H1 (cell line): ENCODE results near the gene RRP9. TPM values are rescaled to one million over a fixed set of nuclear protein-coding genes. Genes with fewer than 3 reads are reported as not detected.
A peak's percentile ranks its signal among the peaks of the same experiment; 100 is the strongest.

Source experiments
- CTCF ChIA-PET: fragments of 300-600 bp; sonication (Branson Sonifier 250); formaldehyde crosslinking; loops from one replicate; lab custom pipeline; 2021; ENCODE audit not compliant: partially characterized antibody; lab: Charles Lee
- POLR2A ChIA-PET: fragments of 300-600 bp; sonication (Branson Sonifier 250); formaldehyde crosslinking; loops from one replicate; lab custom pipeline; 2021; ENCODE audit warnings: inconsistent platforms; ENCODE audit not compliant: partially characterized antibody; lab: Charles Lee
- DNase-seq, 2 experiments: peaks; one replicate each; pipeline versions ENCODE4 v3.0.0 to v3.0.0-alpha.2; 2010 to 2022; ENCODE audit warnings: low spot score in 2 of 2, low read depth in 1 of 2, mixed read lengths in 1 of 2
- FAIRE-seq: peaks from 2 replicates; lab custom pipeline; 2011; peaks lifted over from hg19 to GRCh38; lab: Jason Lieb, UNC
- H2AFZ ChIP-seq: 2 replicates; pipeline ENCODE4 v1.8.1; 2012; ENCODE audit warnings: low read length, inconsistent platforms
- H2AK5ac ChIP-seq: 2 replicates; pipeline ENCODE4 v1.6.1; 2013; ENCODE audit warnings: low read depth, low read length
- H2BK120ac ChIP-seq: replicated peaks from 2 replicates; pipeline ENCODE3; 2013; ENCODE audit warnings: low read depth, low read length, inconsistent platforms
- H2BK12ac ChIP-seq: 2 replicates; pipeline ENCODE4 v1.6.1; 2013; ENCODE audit warnings: low read depth, low read length
- H2BK15ac ChIP-seq: 2 replicates; pipeline ENCODE4 v1.6.1; 2013; ENCODE audit warnings: low read length
- H2BK20ac ChIP-seq: 2 replicates; pipeline ENCODE4 v1.6.1; 2013; ENCODE audit warnings: low read length
- H2BK5ac ChIP-seq: 2 replicates; pipeline ENCODE4 v1.6.1; 2013; ENCODE audit warnings: low read depth, low read length
- H3K14ac ChIP-seq: 2 replicates; pipeline ENCODE4 v1.6.1; 2013; ENCODE audit warnings: inconsistent platforms; ENCODE audit not compliant: insufficient read length
- H3K18ac ChIP-seq: 2 replicates; pipeline ENCODE4 v1.6.1; 2013; ENCODE audit warnings: low read length; ENCODE audit errors: extremely low read depth
- H3K23ac ChIP-seq: 2 replicates; pipeline ENCODE4 v1.6.1; 2013; ENCODE audit warnings: inconsistent platforms; ENCODE audit not compliant: insufficient read length
- H3K23me2 ChIP-seq: 2 replicates; pipeline ENCODE4 v1.6.1; 2013; ENCODE audit warnings: low read depth, low read length
- H3K27ac ChIP-seq: 2 replicates; pipeline ENCODE4 v1.6.1; 2011; ENCODE audit warnings: low read depth, low read length, inconsistent platforms
- H3K27me3 ChIP-seq, 4 experiments: replicated peaks in 1 of 4; 1 replicate in 1 of 4; 2 replicates in 3 of 4; pipeline versions ENCODE4 v1.6.1 to v1.8.1; 2011 to 2013; ENCODE audit warnings: low read length in 3 of 4, mild to moderate bottlenecking in 3 of 4, inconsistent platforms in 2 of 4, mixed read lengths in 2 of 4, moderate library complexity in 1 of 4; ENCODE audit not compliant: control insufficient read depth in 3 of 4, insufficient read depth in 3 of 4; ENCODE audit errors: extremely low read depth in 1 of 4
- H3K36me3 ChIP-seq, 4 experiments: 2 replicates each; pipeline versions ENCODE4 v1.6.1 to v1.8.1; 2011 to 2013; ENCODE audit warnings: mild to moderate bottlenecking in 4 of 4, low read length in 3 of 4, moderate library complexity in 2 of 4, control low read depth in 1 of 4, inconsistent platforms in 1 of 4; ENCODE audit not compliant: insufficient read depth in 4 of 4, control insufficient read depth in 2 of 4
- H3K4ac ChIP-seq: replicated peaks from 2 replicates; pipeline ENCODE3; 2013; ENCODE audit warnings: low read length, low read depth, mixed read lengths, inconsistent platforms; ENCODE audit not compliant: insufficient read length
- H3K4me1 ChIP-seq, 4 experiments: replicated peaks in 1 of 4; 1 replicate in 1 of 4; 2 replicates in 3 of 4; pipeline versions ENCODE4 v1.6.1 to v1.8.1; 2011 to 2013; ENCODE audit warnings: low read length in 3 of 4, inconsistent platforms in 2 of 4, mixed read lengths in 1 of 4; ENCODE audit not compliant: insufficient read depth in 4 of 4, control insufficient read depth in 3 of 4
- H3K4me2 ChIP-seq, 2 experiments: 2 replicates each; pipeline versions ENCODE4 v1.6.1 to v1.8.1; 2011 to 2013; ENCODE audit warnings: low read depth in 2 of 2, low read length in 2 of 2, control low read depth in 1 of 2, inconsistent platforms in 1 of 2, mild to moderate bottlenecking in 1 of 2; ENCODE audit not compliant: insufficient read depth in 1 of 2
- H3K4me3 ChIP-seq, 4 experiments: fragments of 200-600, 300-600 bp in 1 of 4; sonication (generic), shearing (Covaris generic), sonication (Bioruptor Twin) in 1 of 4; 2 replicates each; pipeline versions ENCODE4 v1.5.1 to v1.8.1; 2011 to 2016; ENCODE audit warnings: low read length in 4 of 4, low read depth in 3 of 4, control low read depth in 2 of 4, inconsistent platforms in 2 of 4, mild to moderate bottlenecking in 2 of 4, mixed read lengths in 1 of 4, moderate library complexity in 1 of 4; ENCODE audit not compliant: insufficient read depth in 2 of 4; ENCODE audit errors: extremely low read depth in 1 of 4
- H3K56ac ChIP-seq: replicated peaks from 2 replicates; pipeline ENCODE3; 2013; ENCODE audit warnings: low read depth, mild to moderate bottlenecking, mixed read lengths, low read length, inconsistent platforms; ENCODE audit not compliant: insufficient read length
- H3K79me1 ChIP-seq: 2 replicates; pipeline ENCODE4 v1.6.1; 2013; ENCODE audit warnings: low read depth, low read length, control low read depth
- H3K79me2 ChIP-seq, 2 experiments: 2 replicates each; pipeline versions ENCODE4 v1.6.1 to v1.8.1; 2012 to 2013; ENCODE audit warnings: low read length in 2 of 2, mild to moderate bottlenecking in 2 of 2, inconsistent platforms in 1 of 2; ENCODE audit not compliant: insufficient read depth in 2 of 2, control insufficient read depth in 1 of 2
- H3K9ac ChIP-seq, 4 experiments: replicated peaks in 1 of 4; 1 replicate in 1 of 4; 2 replicates in 3 of 4; pipeline versions ENCODE4 v1.6.1 to v1.8.1; 2011 to 2013; ENCODE audit warnings: low read depth in 3 of 4, low read length in 3 of 4, control low read depth in 2 of 4, mild to moderate bottlenecking in 2 of 4, moderate library complexity in 2 of 4, inconsistent platforms in 1 of 4; ENCODE audit errors: extremely low read depth in 1 of 4
- H3K9me3 ChIP-seq, 2 experiments: 2 replicates each; pipeline versions ENCODE4 v1.6.1 to v1.8.1; 2012 to 2013; ENCODE audit warnings: mild to moderate bottlenecking in 2 of 2, moderate library complexity in 2 of 2, control low read depth in 1 of 2, inconsistent platforms in 1 of 2, low read depth in 1 of 2, low read length in 1 of 2, mixed read lengths in 1 of 2; ENCODE audit not compliant: insufficient read depth in 2 of 2
- H4K20me1 ChIP-seq, 2 experiments: replicated peaks in 1 of 2; 2 replicates each; pipeline versions ENCODE3 to v1.8.1; 2011 to 2013; ENCODE audit warnings: inconsistent platforms in 2 of 2, low read length in 2 of 2, mild to moderate bottlenecking in 1 of 2; ENCODE audit not compliant: insufficient read depth in 2 of 2, control insufficient read depth in 1 of 2
- H4K5ac ChIP-seq: 2 replicates; pipeline ENCODE4 v1.6.1; 2013; ENCODE audit warnings: low read length, low read depth, mixed read lengths, inconsistent platforms; ENCODE audit not compliant: insufficient read length
- H4K8ac ChIP-seq: 2 replicates; pipeline ENCODE4 v1.8.0; 2013; ENCODE audit warnings: mild to moderate bottlenecking, moderate library complexity, low read length, inconsistent platforms; ENCODE audit not compliant: insufficient read depth; ENCODE audit errors: extremely low read depth
- H4K91ac ChIP-seq: replicated peaks from 2 replicates; pipeline ENCODE3; 2013; ENCODE audit warnings: low read length, mixed read lengths, inconsistent platforms; ENCODE audit not compliant: insufficient read length
- E2F6 ChIP-seq: IDR thresholded peaks from 2 replicates; pipeline ENCODE4 v1.6.1; 2012; ENCODE audit warnings: inconsistent platforms
- KDM1A ChIP-seq: fragments of 200-600, 300-600 bp; sonication (generic); IDR thresholded peaks from 2 replicates; pipeline ENCODE4 v1.7.1; 2016; ENCODE audit warnings: mild to moderate bottlenecking, low read length, borderline replicate concordance
- MAFK ChIP-seq: IDR thresholded peaks from 2 replicates; pipeline ENCODE4 v1.6.1; 2012; ENCODE audit warnings: low read depth, mild to moderate bottlenecking, improper control_type of control experiment, low read length
- RAD21 ChIP-seq, 2 experiments: IDR thresholded peaks in 1 of 2; conservative IDR thresholded peaks in 1 of 2; 2 replicates each; pipeline ENCODE4 v1.6.1; 2011; ENCODE audit warnings: low read depth in 2 of 2, low read length in 2 of 2, improper control_type of control experiment in 1 of 2, inconsistent platforms in 1 of 2, mild to moderate bottlenecking in 1 of 2, moderate library complexity in 1 of 2
- WGBS, 2 experiments: shearing (Covaris generic) in 1 of 2; methylation state at CpG; one replicate each; pipeline versions ENCODE4 v1.1.6 to v1.1.7; 2013 to 2015; ENCODE audit warnings: low lambda C conversion rate in 2 of 2, mixed read lengths in 2 of 2, inconsistent platforms in 1 of 2, low coverage in 1 of 2, missing lambda C conversion rate in 1 of 2; ENCODE audit not compliant: insufficient replicate concordance in 2 of 2, insufficient coverage in 1 of 2, insufficient read length in 1 of 2; ENCODE audit errors: extremely low coverage in 1 of 2, missing lambda C conversion rate in 1 of 2; 5-methylcytosine and 5-hydroxymethylcytosine counted together
- polyA plus RNA-seq, 7 experiments: library from polyadenylated mRNA; depleted of rRNA in 3 of 7; stranded (reverse) in 5 of 7; unstranded in 2 of 7; fragments of >200 nt in 5 of 7; fragments of 200-250 nt in 2 of 7; gene quantifications; 1 replicate in 5 of 7; 2 replicates in 1 of 7; 4 replicates in 1 of 7; pipeline versions ENCODE4 v1.2.1 to v1.2.3, GENCODE V29; 2011 to 2013; ENCODE audit warnings: missing spikeins in 2 of 7, mixed read lengths in 2 of 7
- total RNA-seq: library from RNA; stranded (reverse); fragmentation: NEBNext Ultra II Directional; extraction: Animal tissue kit (Norgen Biotek cat#: 25700); gene quantifications from 2 replicates; pipeline ENCODE4 v1.2.1, GENCODE V29; 2021
- TF ChIP-seq, protein P1 (sequence below), 3 experiments: IDR thresholded peaks; 1 replicate in 2 of 3; 2 replicates in 1 of 3; pipeline versions ENCODE4 v1.5.1 to v1.6.1; 2011; ENCODE audit warnings: low read length in 3 of 3, mild to moderate bottlenecking in 3 of 3, inconsistent platforms in 2 of 3, low read depth in 1 of 3, moderate library complexity in 1 of 3; ENCODE audit not compliant: insufficient read depth in 1 of 3; ENCODE audit errors: control extremely low read depth in 1 of 3

The RRP9 gene
- total and polyA plus RNA-seq, 2 of the 8 experiments (the other 6 are each of a cell fraction or from before 2014, with no cell fraction given), result 55.6 to 68.9 TPM

DNA sequence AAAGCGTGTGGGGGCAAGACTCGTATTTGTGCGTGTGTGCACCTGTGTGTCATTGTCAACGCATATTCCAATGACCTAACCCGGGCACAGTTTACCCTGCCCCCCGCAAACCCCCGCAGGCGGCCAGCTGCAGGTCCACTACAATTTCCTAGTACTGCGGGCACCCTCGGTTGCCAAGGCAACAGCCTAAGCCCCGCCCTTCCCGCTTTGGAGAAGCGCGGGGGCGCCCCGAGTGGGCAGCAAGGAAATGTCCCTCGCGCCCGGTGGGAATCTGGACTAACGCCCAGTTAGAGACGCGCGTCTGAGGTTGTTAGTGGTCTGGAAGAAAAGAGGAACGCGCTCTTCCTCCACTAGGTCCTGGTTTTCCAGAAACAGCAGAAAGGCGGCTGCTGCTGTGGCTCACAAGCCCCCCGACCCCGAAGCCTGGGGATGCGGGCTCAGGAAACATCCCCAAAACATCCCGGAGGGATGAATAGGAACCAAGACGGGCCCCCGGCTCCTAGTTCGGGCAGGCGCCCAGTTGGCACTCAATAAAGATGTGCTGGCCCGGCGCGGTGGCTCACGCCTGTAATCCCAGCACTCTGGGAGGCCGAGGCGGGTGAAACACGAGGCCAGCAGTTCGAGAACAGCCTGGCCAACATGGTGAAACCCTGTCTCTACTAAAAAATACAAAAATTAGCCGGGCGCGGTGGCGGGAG is 34.3 kb upstream of the RRP9 start:
- H4K5ac ChIP-seq, result no peak overlapping the region
- H3K4ac ChIP-seq, result no peak overlapping the region
- H3K4me3 ChIP-seq, result peak overlapping the region in 3 of 4 experiments; percentile 33 to 64 (median 44); a peak in 5 of 8 replicates
- peak overlapping the region; percentile 83 for H3K4me2 ChIP-seq
- H2AFZ ChIP-seq, result no peak overlapping the region
- WGBS, 2 experiments, result 49% methylated on average over 45 of the region's 46 CpGs; no CpG with 5 or more reads in 1 of the 2 experiments
- H3K23ac ChIP-seq, result no peak overlapping the region
- no peaks in the 10 kb centered on the region for H3K79me2 ChIP-seq
- H2BK12ac ChIP-seq, result no peak overlapping the region
- TF ChIP-seq RAD21 (IDR thresholded peaks at IDR 0.05 in 1 of 2, conservative IDR thresholded peaks at IDR 0.05 in 1 of 2; ENCODE audit: low read depth in 2 of 2, low read length in 2 of 2) (peak in 1 of 2 experiments; percentile 26; a peak in 1 of 4 replicates), KDM1A (peak; percentile 6; the same call in 1 of the 2 replicates), MAFK (no peak), E2F6 (no peak)
- TF ChIP-seq, protein P1, sequence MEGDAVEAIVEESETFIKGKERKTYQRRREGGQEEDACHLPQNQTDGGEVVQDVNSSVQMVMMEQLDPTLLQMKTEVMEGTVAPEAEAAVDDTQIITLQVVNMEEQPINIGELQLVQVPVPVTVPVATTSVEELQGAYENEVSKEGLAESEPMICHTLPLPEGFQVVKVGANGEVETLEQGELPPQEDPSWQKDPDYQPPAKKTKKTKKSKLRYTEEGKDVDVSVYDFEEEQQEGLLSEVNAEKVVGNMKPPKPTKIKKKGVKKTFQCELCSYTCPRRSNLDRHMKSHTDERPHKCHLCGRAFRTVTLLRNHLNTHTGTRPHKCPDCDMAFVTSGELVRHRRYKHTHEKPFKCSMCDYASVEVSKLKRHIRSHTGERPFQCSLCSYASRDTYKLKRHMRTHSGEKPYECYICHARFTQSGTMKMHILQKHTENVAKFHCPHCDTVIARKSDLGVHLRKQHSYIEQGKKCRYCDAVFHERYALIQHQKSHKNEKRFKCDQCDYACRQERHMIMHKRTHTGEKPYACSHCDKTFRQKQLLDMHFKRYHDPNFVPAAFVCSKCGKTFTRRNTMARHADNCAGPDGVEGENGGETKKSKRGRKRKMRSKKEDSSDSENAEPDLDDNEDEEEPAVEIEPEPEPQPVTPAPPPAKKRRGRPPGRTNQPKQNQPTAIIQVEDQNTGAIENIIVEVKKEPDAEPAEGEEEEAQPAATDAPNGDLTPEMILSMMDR (IDR thresholded peaks at IDR 0.05; ENCODE audit: control extremely low read depth in 1 of 3, insufficient read depth in 1 of 3, low read depth in 1 of 3, low read length in 3 of 3), result peak in 1 of 3 experiments; percentile 24; a peak in 2 of 4 replicates
- TF ChIP-seq, all 59 proteins: peak for 3
- Histone ChIP-seq H3K79me1 (peaks cover 5% of the 10 kb centered on the region), H3K9ac (no peak overlapping the region), H3K23me2 (peaks cover 10% of the 10 kb centered on the region), H2BK5ac (no peak overlapping the region), H3K56ac (no peak overlapping the region), H3K27ac (no peak overlapping the region), H2BK20ac (no peak overlapping the region), H2BK15ac (no peak overlapping the region), H4K91ac (no peak overlapping the region), H3K9me3 (no peaks in the 10 kb centered on the region; a peak in 1 of 4 replicates), H3K36me3 (no peaks in the 10 kb centered on the region), H2BK120ac (no peak overlapping the region), H3K14ac (no peak overlapping the region), H3K27me3 (peaks cover 2 to 32% (median 24%) of the 10 kb centered on the region in 4 experiments; a peak in 6 of 7 replicates), H4K20me1 (peaks cover 0 to 6% of the 10 kb centered on the region in 2 experiments), H3K4me1 (peaks cover 6 to 21% (median 15%) of the 10 kb centered on the region in 4 experiments), H2AK5ac (0 out of 2 replicates have a peak overlapping the region, but pooled peaks have one; percentile 70), H4K8ac (no peak overlapping the region), H3K18ac (no peak overlapping the region)
- ChIA-PET CTCF (interaction anchor here (1.1 to 1.4 kb wide), 2 partner anchors 18 to 77 kb away, joined by 3 read pairs; no protein-coding TSS in a partner anchor), POLR2A (interaction anchor here (1.4 to 29.3 kb wide), 3 partner anchors 5 to 33 kb away, joined by 3 to 923 read pairs (median 923); partner anchors contain the start of genes ABHD14A, ABHD14B, ACY1 and PCBP4)
- DNase-seq (peak in 1 of 2 experiments; percentile 80), FAIRE-seq (no peak)
